GM23338 (cell line): Measurements from ENCODE around the gene IKBKE.

Experiments used
- CREB1 ChIP-seq: fragments of 250-450 bp; sonication (Bioruptor Pico); IDR thresholded peaks from 2 replicates; pipeline ENCODE4 v1.5.0; 2020; ENCODE audit warnings: low read depth, mild to moderate bottlenecking, moderate library complexity
- EZH2 ChIP-seq: fragments of 200-600 bp; sonication (generic); IDR thresholded peaks from one replicate; pipeline ENCODE4 v1.8.0; 2017; ENCODE audit warnings: antibody characterized with exemption, mild to moderate bottlenecking, low read depth; ENCODE audit not compliant: unreplicated experiment
- EZH2phosphoT487 ChIP-seq: fragments of 200-600 bp; sonication (generic); IDR thresholded peaks from one replicate; pipeline ENCODE4 v1.8.1; 2018; ENCODE audit warnings: antibody characterized with exemption; ENCODE audit not compliant: unreplicated experiment
- JUNB ChIP-seq: IDR thresholded peaks from one replicate; pipeline ENCODE4 v1.6.1; 2016; ENCODE audit warnings: antibody characterized with exemption; ENCODE audit not compliant: unreplicated experiment
- NANOG ChIP-seq: IDR thresholded peaks from 2 replicates; pipeline ENCODE4 v1.6.1; 2016; ENCODE audit warnings: antibody characterized with exemption, borderline replicate concordance
- POLR2AphosphoS5 ChIP-seq: IDR thresholded peaks from 2 replicates; pipeline ENCODE4 v1.6.1; 2016; ENCODE audit warnings: antibody characterized with exemption, low read depth
- TF ChIP-seq, protein P1 (sequence below), 2 experiments: fragments of 200-600 bp in 1 of 2; sonication (generic) in 1 of 2; conservative IDR thresholded peaks; 2 replicates each; pipeline versions ENCODE4 v1.5.1 to v1.6.1; 2016 to 2017; ENCODE audit warnings: antibody characterized with exemption in 2 of 2, low read depth in 2 of 2, mild to moderate bottlenecking in 2 of 2, moderate library complexity in 1 of 2
- TF ChIP-seq, protein P2 (sequence below): IDR thresholded peaks from one replicate; pipeline ENCODE4 v1.6.1; 2018; ENCODE audit warnings: antibody characterized with exemption; ENCODE audit not compliant: unreplicated experiment
- TF ChIP-seq, protein P3 (sequence below): IDR thresholded peaks from 2 replicates; pipeline ENCODE4 v1.6.1; 2016; ENCODE audit warnings: antibody characterized with exemption

DNA sequence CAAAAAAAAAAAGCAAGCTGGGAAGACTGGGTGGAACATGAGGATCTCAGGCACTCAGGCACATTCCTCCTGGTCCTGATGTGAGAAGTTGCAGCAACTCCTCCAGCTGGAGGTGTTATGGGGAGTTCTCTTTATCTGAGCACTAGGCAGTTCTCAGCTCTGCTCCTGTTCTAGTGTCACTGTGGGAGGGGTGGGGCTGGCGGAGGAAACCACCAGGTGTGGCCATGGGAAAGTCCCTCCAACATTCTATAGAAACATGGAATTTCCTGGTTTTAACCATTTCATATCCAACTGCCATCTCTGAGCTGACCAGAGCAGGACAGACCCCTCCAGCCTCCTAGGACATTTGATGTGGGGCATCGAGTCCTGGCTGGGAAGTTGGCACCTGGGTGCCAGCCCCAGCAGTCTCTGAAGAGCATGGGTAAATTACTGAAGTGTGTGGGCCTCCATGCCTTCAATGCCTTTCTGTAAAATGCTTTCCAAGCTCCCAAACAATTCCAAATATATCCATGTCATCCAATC is 804 bp upstream of the IKBKE start:
- TF ChIP-seq EZH2phosphoT487 (no peak), POLR2AphosphoS5 (no peak), NANOG (no peak), EZH2 (no peak), CREB1 (CRISPR knock-in tag) (no peak), JUNB (no peak)
- TF ChIP-seq, protein P1, sequence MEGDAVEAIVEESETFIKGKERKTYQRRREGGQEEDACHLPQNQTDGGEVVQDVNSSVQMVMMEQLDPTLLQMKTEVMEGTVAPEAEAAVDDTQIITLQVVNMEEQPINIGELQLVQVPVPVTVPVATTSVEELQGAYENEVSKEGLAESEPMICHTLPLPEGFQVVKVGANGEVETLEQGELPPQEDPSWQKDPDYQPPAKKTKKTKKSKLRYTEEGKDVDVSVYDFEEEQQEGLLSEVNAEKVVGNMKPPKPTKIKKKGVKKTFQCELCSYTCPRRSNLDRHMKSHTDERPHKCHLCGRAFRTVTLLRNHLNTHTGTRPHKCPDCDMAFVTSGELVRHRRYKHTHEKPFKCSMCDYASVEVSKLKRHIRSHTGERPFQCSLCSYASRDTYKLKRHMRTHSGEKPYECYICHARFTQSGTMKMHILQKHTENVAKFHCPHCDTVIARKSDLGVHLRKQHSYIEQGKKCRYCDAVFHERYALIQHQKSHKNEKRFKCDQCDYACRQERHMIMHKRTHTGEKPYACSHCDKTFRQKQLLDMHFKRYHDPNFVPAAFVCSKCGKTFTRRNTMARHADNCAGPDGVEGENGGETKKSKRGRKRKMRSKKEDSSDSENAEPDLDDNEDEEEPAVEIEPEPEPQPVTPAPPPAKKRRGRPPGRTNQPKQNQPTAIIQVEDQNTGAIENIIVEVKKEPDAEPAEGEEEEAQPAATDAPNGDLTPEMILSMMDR (conservative IDR thresholded peaks at IDR 0.05; ENCODE audit: low read depth in 2 of 2): no peak
- TF ChIP-seq, protein P2, sequence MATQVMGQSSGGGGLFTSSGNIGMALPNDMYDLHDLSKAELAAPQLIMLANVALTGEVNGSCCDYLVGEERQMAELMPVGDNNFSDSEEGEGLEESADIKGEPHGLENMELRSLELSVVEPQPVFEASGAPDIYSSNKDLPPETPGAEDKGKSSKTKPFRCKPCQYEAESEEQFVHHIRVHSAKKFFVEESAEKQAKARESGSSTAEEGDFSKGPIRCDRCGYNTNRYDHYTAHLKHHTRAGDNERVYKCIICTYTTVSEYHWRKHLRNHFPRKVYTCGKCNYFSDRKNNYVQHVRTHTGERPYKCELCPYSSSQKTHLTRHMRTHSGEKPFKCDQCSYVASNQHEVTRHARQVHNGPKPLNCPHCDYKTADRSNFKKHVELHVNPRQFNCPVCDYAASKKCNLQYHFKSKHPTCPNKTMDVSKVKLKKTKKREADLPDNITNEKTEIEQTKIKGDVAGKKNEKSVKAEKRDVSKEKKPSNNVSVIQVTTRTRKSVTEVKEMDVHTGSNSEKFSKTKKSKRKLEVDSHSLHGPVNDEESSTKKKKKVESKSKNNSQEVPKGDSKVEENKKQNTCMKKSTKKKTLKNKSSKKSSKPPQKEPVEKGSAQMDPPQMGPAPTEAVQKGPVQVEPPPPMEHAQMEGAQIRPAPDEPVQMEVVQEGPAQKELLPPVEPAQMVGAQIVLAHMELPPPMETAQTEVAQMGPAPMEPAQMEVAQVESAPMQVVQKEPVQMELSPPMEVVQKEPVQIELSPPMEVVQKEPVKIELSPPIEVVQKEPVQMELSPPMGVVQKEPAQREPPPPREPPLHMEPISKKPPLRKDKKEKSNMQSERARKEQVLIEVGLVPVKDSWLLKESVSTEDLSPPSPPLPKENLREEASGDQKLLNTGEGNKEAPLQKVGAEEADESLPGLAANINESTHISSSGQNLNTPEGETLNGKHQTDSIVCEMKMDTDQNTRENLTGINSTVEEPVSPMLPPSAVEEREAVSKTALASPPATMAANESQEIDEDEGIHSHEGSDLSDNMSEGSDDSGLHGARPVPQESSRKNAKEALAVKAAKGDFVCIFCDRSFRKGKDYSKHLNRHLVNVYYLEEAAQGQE: no peak
- TF ChIP-seq, protein P3, sequence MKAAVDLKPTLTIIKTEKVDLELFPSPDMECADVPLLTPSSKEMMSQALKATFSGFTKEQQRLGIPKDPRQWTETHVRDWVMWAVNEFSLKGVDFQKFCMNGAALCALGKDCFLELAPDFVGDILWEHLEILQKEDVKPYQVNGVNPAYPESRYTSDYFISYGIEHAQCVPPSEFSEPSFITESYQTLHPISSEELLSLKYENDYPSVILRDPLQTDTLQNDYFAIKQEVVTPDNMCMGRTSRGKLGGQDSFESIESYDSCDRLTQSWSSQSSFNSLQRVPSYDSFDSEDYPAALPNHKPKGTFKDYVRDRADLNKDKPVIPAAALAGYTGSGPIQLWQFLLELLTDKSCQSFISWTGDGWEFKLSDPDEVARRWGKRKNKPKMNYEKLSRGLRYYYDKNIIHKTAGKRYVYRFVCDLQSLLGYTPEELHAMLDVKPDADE: no peak
